Astrocyte of the spinal cord (primary cell): Measurements from ENCODE around the gene RET.
A peak's percentile ranks its signal among the peaks of the same experiment; 100 is the strongest.

ENCODE experiments used
- DNase-seq: peaks from one replicate; pipeline ENCODE4 v3.0.0; 2011; ENCODE audit warnings: low read depth, low spot score
- H3K4me3 ChIP-seq: 2 replicates; pipeline ENCODE4 v1.5.1; 2011; ENCODE audit warnings: low read depth, mild to moderate bottlenecking, low read length, moderate library complexity
- CTCF ChIP-seq: IDR thresholded peaks from 2 replicates; pipeline ENCODE4 v1.5.1; 2012; ENCODE audit warnings: low read depth, mild to moderate bottlenecking, low read length, inconsistent platforms
- in situ Hi-C: cut with HindIII; loops from 2 replicates; pipeline ENCODE4 v1.10.0; 2017; ENCODE audit warnings: low sequenced_read_pairs

Gene RET

DNA sequence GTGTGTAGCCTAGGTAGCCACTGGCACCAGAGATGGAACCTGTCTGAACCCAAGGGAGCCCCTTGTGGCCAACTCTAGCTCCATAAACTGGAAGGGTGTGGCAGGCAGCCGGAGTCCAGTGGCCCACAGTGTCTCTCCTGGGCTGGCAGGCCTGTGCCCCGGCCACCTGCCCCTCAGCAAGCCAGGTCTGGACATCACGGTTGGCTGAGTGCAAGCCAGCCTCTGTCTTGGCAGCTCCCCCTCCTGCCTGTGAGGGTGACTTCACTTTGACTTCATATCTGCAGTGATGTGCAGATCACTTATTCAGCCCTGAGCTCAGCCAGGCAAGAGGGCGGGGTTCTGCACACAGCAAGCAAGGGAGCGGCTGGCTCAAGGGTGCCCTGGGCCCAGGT is 1.3 kb upstream of the RET start:
- in situ Hi-C loops: no loop called here
- no peak for DNase-seq
- no peak overlapping the region for H3K4me3 ChIP-seq
- TF ChIP-seq CTCF: no peak

GRCh38 chr10:43076311-43076875 is 476 bp upstream of the RET start:
- TF ChIP-seq CTCF: no peak
- peak; percentile 3 for DNase-seq
- no peak overlapping the region for H3K4me3 ChIP-seq
- in situ Hi-C loops: no loop called here

DNA sequence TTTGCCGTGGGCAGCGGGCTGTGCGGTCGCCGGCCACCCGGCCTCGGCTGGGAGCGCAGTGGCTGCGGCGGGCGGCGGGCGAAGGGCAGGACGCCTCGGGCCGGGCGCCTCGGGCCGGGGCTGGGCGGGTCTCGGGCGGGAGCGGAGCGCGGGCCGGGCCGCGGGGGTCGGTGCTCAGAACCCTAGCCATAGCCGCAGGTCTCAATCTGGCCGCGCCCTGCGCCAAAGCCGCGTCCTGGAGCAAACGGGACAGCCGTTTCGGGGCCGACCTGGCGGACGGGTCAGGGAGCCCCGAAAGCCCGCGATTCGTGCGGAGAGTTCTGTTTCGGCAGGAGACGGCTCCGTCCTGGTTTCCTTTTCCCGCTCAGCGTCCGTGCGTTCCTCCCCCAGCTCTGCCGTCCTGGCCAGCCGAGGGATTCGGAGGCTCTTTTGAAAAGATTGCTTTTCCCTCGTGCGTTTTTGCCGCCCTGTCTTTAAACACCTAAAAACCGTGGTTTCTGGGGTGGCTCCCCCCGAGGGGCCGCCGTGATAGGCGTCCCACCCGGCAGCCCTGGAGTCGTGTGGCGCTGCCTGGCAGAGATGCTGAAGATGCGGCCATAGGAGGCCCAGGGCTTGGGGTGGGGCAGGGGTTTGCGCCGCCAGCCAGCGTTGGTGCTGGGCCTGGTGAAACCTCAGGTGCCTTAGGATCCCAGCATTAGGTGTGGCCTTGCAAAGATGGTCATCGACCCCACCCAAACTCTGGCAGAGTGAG is 727 bp downstream of the RET start:
- peak; percentile 2 for DNase-seq
- peak overlapping the region; percentile 13 for H3K4me3 ChIP-seq
- TF ChIP-seq CTCF: no peak
- in situ Hi-C loops: no loop called here

- TF ChIP-seq CTCF: no peak
- DNase-seq: no peak
- in situ Hi-C loops: no loop called here
- H3K4me3 ChIP-seq: no peak overlapping the region
Observed at GRCh38 chr10:43078175-43078985, 1.5 kb downstream of the RET start.

DNA sequence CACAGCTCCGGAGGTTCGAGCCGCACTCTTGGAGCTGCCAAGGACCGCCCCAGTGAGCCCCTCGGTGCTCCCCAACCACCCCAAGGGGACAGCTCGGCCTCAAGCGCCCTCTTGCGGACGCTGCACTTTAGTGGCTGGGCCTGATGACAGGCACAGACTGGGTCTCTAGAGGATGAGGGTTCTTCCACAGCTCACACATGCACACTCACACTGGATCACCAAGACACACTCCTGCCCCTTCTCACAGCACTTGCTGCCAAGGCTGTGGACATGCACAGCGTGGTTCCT is 2.1 kb downstream of the RET start:
- no peak for DNase-seq
- H3K4me3 ChIP-seq: no peak overlapping the region
- TF ChIP-seq CTCF: peak; percentile 65
- in situ Hi-C loops: no loop called here

GRCh38 chr10:43079856-43080255 is 3.0 kb downstream of the RET start:
- H3K4me3 ChIP-seq: no peak overlapping the region
- no peak for TF ChIP-seq CTCF
- DNase-seq: no peak
- in situ Hi-C loops: no loop called here
